NB4 (cell line): Measurements from ENCODE around the gene POU6F2.

Experiments used
- CTCF ChIP-seq: IDR thresholded peaks from one replicate; pipeline ENCODE4 v1.5.1; 2012; ENCODE audit warnings: low read depth, low read length
- MAX ChIP-seq: IDR thresholded peaks from 2 replicates; pipeline ENCODE4 v1.6.1; 2011; ENCODE audit warnings: low read depth, low read length
- POLR2A ChIP-seq: IDR thresholded peaks from 2 replicates; pipeline ENCODE4 v1.6.1; 2011; ENCODE audit warnings: mild to moderate bottlenecking; ENCODE audit not compliant: insufficient read length; ENCODE audit errors: extremely low read depth

DNA sequence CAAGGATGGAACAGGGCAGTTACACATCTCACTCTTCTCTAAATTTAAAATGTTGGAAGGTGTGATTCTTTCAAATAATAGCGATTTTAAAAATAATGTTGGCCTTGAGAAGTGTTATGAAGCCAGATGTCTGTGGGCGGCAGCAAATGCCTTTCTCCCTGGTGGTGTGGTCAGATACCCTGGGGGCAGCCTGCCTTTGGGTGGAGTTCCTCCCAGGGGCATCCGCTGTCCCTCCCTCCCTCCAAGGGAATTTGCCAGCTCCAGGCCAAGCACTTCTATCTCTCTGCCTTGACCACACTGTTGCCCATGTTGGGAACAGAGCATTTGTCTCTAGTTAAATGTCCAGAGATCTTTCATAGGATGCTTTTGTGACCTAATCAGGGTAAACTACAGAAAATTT, 121.4 kb downstream of the POU6F2 start:
- TF ChIP-seq CTCF (no peak), POLR2A (no peak), MAX (no peak)
